Activated CD8-positive, alpha-beta memory T cell treated with anti-CD3 and anti-CD28 coated beads for 1 hour (primary cell): Measurements from ENCODE around the gene ARHGAP9.
A peak's percentile ranks its signal among the peaks of the same experiment; 100 is the strongest.
"Not testable (repeated sequence)": the region's sequence is repeated elsewhere in the genome, so short reads cannot be mapped to it uniquely, and the experiment has no call there.

Experiments
- DNase-seq, 2 donors: peaks; one replicate each; pipeline ENCODE4 v3.0.0-alpha.2; 2020; ENCODE audit warnings: low read depth in 1 of 2; ENCODE audit errors: extremely low read depth in 1 of 2

Gene ARHGAP9

GRCh38 chr12:57495051-57495701, 15.5 kb upstream of the ARHGAP9 start:
- DNase-seq, result not testable (repeated sequence)

GRCh38 chr12:57491393-57492280, 12.0 kb upstream of the ARHGAP9 start:
- DNase-seq, result no peak

- DNase-seq, result no peak
Observed at GRCh38 chr12:57490126-57490525, 10.5 kb upstream of the ARHGAP9 start.

- DNase-seq, result no peak
Observed at GRCh38 chr12:57489157-57489641, 9.5 kb upstream of the ARHGAP9 start.

- DNase-seq, result no peak
Observed at GRCh38 chr12:57488402-57489156, 8.9 kb upstream of the ARHGAP9 start.

GRCh38 chr12:57487597-57488401, 8.1 kb upstream of the ARHGAP9 start, which contains the start of gene MARS1:
Gene MARS1, plus strand, starts transcription at chr12:57488068. Its CDS starts 23 bp downstream, at chr12:57488091.
- peak; percentile 80 to 81 for DNase-seq

GRCh38 chr12:57487055-57487596, 7.5 kb upstream of the ARHGAP9 start:
- DNase-seq, result no peak

- no peak for DNase-seq
Observed at GRCh38 chr12:57485695-57486094, 6.0 kb upstream of the ARHGAP9 start.

GRCh38 chr12:57483466-57483865, 3.8 kb upstream of the ARHGAP9 start:
- no peak for DNase-seq

GRCh38 chr12:57481671-57482070, 2.0 kb upstream of the ARHGAP9 start:
- no peak for DNase-seq

GRCh38 chr12:57479043-57479375, 657 bp downstream of the ARHGAP9 start:
- DNase-seq, result no peak

GRCh38 chr12:57477710-57478681, 1.7 kb downstream of the ARHGAP9 start:
- DNase-seq, result no peak

- DNase-seq, result no peak
Observed at GRCh38 chr12:57476993-57477709, 2.5 kb downstream of the ARHGAP9 start.

- DNase-seq, result no peak
Observed at GRCh38 chr12:57476162-57476992, 3.3 kb downstream of the ARHGAP9 start.

- DNase-seq, result no peak
Observed at GRCh38 chr12:57475271-57476161, 4.2 kb downstream of the ARHGAP9 start.

- DNase-seq, result no peak
Observed at GRCh38 chr12:57474862-57475261, 4.8 kb downstream of the ARHGAP9 start.

GRCh38 chr12:57474430-57474829, 5.2 kb downstream of the ARHGAP9 start:
- no peak for DNase-seq
